Naive thymus-derived CD8-positive, alpha-beta T cell (primary cell): Measurements from ENCODE around the gene ZNF680. TPM values are rescaled to one million over a fixed set of nuclear protein-coding genes. Genes with fewer than 3 reads are reported as not detected.

ENCODE experiments used
- ATAC-seq, 2 donors: fragments of 150-1000 bp; cut with Tn5 transposase in 1 of 2; sonication (Bioruptor Pico), chemical (Tn5 transposase) in 1 of 2; 1 replicate in 1 of 2; 2 replicates in 1 of 2; pipeline ENCODE4 v1.10.0; 2021; ENCODE audit warnings: mild to moderate bottlenecking in 2 of 2, moderate library complexity in 2 of 2
- POLR2A ChIA-PET: fragments of 350-600 bp; sonication (Branson Sonifier 250); formaldehyde crosslinking; loops from one replicate; lab custom pipeline; 2021; ENCODE audit warnings: antibody characterized with exemption; lab: Charles Lee
- DNase-seq, 10 donors: peaks; one replicate each; pipeline versions ENCODE4 v3.0.0 to v3.0.0-alpha.2; 2020 to 2022
- H3K27ac Mint-ChIP-seq, 10 donors: one replicate each; pipeline ENCODE4 v1.8.0; 2020 to 2022; ENCODE audit warnings: mild to moderate bottlenecking in 10 of 10, mixed read lengths in 10 of 10, moderate library complexity in 4 of 10, inconsistent platforms in 1 of 10
- H3K27me3 Mint-ChIP-seq, 5 donors: one replicate each; pipeline ENCODE4 v1.8.0; 2021 to 2022; ENCODE audit warnings: mixed read lengths in 5 of 5
- H3K36me3 Mint-ChIP-seq, 3 donors: one replicate each; pipeline ENCODE4 v1.8.0; 2020 to 2022; ENCODE audit warnings: mixed read lengths in 3 of 3, mild to moderate bottlenecking in 2 of 3, inconsistent platforms in 1 of 3
- H3K4me1 Mint-ChIP-seq, 4 donors: one replicate each; pipeline ENCODE4 v1.8.0; 2021 to 2022; ENCODE audit warnings: mixed read lengths in 4 of 4
- H3K4me3 Mint-ChIP-seq, 10 donors: one replicate each; pipeline ENCODE4 v1.8.0; 2020 to 2022; ENCODE audit warnings: mild to moderate bottlenecking in 10 of 10, mixed read lengths in 10 of 10, moderate library complexity in 6 of 10, inconsistent platforms in 1 of 10
- H3K9me3 Mint-ChIP-seq, 9 donors: one replicate each; pipeline ENCODE4 v1.8.0; 2020 to 2022; ENCODE audit warnings: mixed read lengths in 9 of 9, mild to moderate bottlenecking in 3 of 9, inconsistent platforms in 1 of 9, moderate library complexity in 1 of 9
- polyA plus RNA-seq, 3 donors: library from polyadenylated mRNA; unstranded; fragments of 300-500 nt; fragmentation: Illumina TruSeq; gene quantifications; one replicate each; pipeline ENCODE4 v1.2.3, GENCODE V29; 2021
- total RNA-seq, 8 experiments: library from RNA in 2 of 8; stranded (reverse) in 2 of 8; gene quantifications; one replicate each; pipeline ENCODE4 v1.2.3 and lab custom pipeline; 2021 to 2026

Gene ZNF680
- total RNA-seq: 10 to 100 TPM; 18.2 to 22.9 TPM
- polyA plus RNA-seq: 1 to 10 TPM; 7.1 to 9.7 (median 8.7) TPM
- total RNA-seq (lab: John Stamatoyannopoulos, UW): 10.0 to 27.5 (median 16.6) reads per million in 6 experiments

DNA sequence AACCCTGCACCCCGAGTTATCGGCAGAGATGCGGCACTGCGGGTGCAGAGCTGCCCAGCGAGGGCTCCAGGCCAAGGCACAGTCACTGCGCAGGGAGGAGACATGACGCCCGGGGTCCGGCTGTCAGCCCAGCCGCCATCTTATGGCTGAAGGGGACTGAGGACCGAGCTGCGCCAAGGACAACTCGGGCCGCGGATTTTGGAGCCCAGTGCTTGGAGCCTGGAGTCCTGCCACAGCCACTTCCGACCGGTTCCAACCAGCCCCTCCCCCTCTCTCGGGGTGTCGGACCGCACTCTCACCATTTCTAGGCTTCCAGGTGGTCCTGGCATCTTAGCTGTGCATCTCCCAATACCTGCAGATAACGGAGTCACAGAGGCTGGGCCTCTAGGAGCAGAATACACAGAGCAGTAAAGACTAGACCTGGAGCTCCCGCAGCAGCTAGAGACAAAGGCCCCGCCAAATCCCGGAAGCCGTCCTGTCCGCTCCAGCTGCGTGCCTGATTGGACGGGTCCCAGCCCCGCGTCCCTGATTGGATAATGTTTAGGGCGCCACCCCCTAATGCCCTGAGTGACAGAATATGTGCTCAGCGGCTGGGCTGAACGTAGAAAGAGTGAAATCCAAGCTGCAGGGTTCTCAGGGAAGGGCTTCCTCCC is at the start of gene ZNF680:
ZNF680 (minus strand) TSS at position 446 of the 653 bp plus-strand sequence; CDS start at position 329, 117 bp downstream.
- peak; percentile 71 to 94 (median 88) for DNase-seq
- Mint-ChIP-seq H3K27me3 (no peaks in the 10 kb centered on the region), H3K27ac (peak within 1 kb of the TSS; percentile 95 to 99 (median 98)), H3K4me1 (peaks cover 10 to 42% (median 29%) of the 10 kb centered on the region in 4 donors), H3K9me3 (peaks cover 0 to 27% (median 3%) of the 10 kb centered on the region in 9 donors), H3K36me3 (peaks cover 17 to 31% (median 29%) of the 10 kb centered on the region in 3 donors), H3K4me3 (peak within 1 kb of the TSS; percentile 99 to 100 (median 100))
- POLR2A ChIA-PET: interaction anchor here (0.6 to 2.3 kb wide), 12 partner anchors 13 to 662 kb away, joined by 3 to 14 read pairs (median 8); partner anchors contain the start of genes ERV3-1, ZNF107, ZNF138 and ZNF736
- ATAC-seq: peak; percentile 96 to 98

DNA sequence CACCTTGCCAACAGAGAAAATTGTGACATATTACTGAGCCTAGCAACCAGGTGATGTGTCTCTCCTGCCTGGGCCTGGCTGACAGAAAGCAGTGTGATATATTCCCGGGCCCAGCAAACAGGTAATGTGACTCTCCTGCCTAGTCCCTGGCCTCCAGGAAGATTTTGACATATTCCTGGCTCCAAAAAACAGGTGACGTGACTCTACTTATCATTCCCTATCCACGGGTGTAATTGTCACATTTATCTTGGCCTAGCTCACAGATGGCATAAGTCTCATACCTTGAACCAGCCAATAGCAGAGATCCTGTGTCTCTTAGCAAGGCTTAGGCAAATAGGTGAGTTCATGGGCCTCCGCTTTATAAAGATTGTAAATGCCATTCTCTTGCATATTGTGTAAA is 49.6 kb upstream of the ZNF680 start:
- H3K36me3 Mint-ChIP-seq: no peaks in the 10 kb centered on the region
- DNase-seq: no peak
- no peak overlapping the region for H3K27ac Mint-ChIP-seq
- H3K4me3 Mint-ChIP-seq: no peak overlapping the region
- no peaks in the 10 kb centered on the region for H3K27me3 Mint-ChIP-seq
- H3K4me1 Mint-ChIP-seq: no peaks in the 10 kb centered on the region
- ATAC-seq: no peak
- H3K9me3 Mint-ChIP-seq: no peaks in the 10 kb centered on the region
- POLR2A ChIA-PET: no interaction called here

DNA sequence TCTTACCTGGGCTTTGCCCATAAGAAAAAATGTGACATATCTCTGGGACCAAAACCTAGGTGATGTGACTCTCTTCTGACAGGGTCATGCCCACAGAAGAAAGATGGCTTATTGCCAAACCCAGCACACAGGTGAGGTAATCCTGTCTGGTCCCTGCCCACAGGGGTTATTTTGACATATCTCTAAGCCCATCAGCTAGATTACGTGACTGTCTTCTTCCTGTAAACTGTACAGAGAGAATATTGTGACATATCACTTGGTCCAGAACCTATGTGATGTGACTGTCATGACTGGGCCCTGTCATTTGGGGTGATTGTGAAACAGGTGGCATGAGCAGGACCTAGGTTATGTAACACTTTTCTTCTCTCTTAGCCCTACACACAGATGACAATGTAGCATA is 48.8 kb upstream of the ZNF680 start:
- Mint-ChIP-seq H3K4me3 (no peak overlapping the region), H3K27me3 (no peaks in the 10 kb centered on the region), H3K9me3 (no peaks in the 10 kb centered on the region), H3K36me3 (no peaks in the 10 kb centered on the region), H3K4me1 (no peaks in the 10 kb centered on the region), H3K27ac (no peak overlapping the region)
- DNase-seq: no peak
- peak in 1 of 2 donors; percentile 14 for ATAC-seq
- POLR2A ChIA-PET: no interaction called here

DNA sequence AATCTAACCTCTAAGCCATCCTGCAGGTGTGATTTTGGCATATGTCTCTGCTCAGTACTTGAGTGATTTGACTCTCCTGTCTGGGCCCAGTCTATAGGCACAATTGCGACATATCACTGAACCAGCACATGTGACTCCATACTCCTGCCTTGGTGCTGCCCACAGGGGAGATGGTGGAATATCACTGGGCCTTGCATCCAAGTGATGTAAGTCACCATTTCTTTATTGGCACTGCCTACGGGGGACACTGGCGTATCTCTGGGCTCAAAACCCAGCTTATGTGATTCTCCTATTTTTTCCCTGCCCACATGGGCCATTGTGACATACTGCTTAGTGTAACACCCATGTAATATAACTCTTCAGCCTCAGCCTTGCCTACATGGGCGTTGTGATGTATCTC is 48.1 kb upstream of the ZNF680 start:
- Mint-ChIP-seq H3K4me3 (no peak overlapping the region), H3K36me3 (no peaks in the 10 kb centered on the region), H3K9me3 (no peaks in the 10 kb centered on the region), H3K27me3 (no peaks in the 10 kb centered on the region), H3K4me1 (no peaks in the 10 kb centered on the region), H3K27ac (peak overlapping the region in 1 of 10 donors; percentile 13)
- ATAC-seq: no peak
- POLR2A ChIA-PET: no interaction called here
- no peak for DNase-seq

DNA sequence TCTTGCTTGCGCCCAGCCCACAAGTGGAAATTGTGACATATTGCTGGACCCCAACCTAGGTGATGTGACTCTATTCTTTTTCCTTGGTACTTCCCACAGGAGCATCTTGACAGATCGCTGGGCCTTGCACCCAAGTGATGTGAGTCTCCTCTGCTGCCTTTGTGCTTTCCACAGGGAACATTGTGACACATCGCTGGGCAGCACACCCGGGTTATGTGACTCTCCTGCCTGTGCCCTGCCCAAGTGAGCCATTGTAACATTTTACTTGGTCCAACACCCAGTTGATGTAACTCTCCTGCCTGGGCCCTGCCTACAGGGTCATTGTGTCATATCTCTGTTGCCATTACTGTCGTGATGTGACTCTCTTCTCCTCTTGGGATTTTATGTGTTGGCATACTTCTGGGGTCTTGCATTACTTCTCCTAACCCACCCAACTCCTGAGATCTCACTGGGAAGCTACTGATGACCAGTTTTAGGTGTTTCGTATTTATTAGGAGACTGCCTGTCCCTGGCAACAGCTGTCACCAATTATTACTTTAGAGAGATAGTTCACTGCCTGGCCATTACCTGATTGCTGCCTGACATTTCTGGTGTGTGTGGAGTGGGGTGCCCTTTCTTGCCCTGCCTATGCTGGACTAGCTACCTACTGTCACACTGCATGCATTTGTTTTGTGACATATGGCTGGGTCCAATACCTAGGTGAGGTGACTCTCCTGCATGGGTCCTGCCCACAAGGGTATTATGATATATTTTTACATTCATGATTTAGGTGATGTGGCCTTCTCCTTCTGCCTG is 45.4 kb upstream of the ZNF680 start:
- Mint-ChIP-seq H3K9me3 (peaks cover 0 to 3% (median 0%) of the 10 kb centered on the region in 9 donors), H3K27ac (no peak overlapping the region), H3K4me1 (no peaks in the 10 kb centered on the region), H3K4me3 (no peak overlapping the region), H3K27me3 (no peaks in the 10 kb centered on the region), H3K36me3 (no peaks in the 10 kb centered on the region)
- ATAC-seq (no peak), DNase-seq (no peak)
- POLR2A ChIA-PET: no interaction called here

DNA sequence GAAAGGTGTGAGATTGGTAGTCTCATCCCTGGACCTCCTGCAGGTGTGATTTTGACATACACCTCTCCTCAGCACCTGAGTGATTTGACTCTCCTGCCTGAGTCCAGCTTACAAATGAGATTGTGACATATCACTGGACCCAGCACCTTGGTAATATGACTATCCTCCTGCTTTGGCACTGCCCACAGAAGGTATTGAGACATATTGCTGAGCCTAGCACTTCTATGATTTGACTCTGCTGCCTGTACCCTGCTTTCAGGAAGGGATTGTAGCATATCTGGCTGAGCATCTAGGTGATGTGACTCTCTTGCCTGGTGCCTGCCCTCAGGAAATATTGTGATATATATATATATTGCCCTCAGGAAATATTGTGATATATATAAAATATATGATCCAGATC is 43.5 kb upstream of the ZNF680 start:
- Mint-ChIP-seq H3K36me3 (no peaks in the 10 kb centered on the region), H3K9me3 (peaks cover 0 to 3% (median 0%) of the 10 kb centered on the region in 9 donors), H3K27ac (no peak overlapping the region), H3K4me1 (no peaks in the 10 kb centered on the region), H3K4me3 (no peak overlapping the region), H3K27me3 (no peaks in the 10 kb centered on the region)
- POLR2A ChIA-PET: no interaction called here
- ATAC-seq (no peak), DNase-seq (no peak)

DNA sequence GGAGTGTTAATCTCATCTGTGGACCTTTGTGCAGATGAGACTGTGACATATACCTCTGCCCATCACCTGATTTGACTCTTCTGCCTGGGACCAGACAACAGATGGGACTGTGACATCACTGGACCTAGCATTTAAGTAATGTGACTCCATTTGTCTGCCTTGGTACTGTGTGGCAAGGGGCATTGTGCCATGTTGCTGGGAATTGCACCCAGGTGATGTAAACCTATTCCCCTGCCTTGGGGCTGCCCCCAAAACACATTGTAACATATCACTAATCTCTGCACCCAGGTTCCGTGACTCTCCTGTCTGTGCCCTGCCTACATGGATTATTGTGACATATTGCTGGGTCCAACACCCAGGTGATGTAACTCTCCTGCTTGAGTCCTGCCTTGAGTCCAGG is 40.4 kb upstream of the ZNF680 start:
- POLR2A ChIA-PET: no interaction called here

DNA sequence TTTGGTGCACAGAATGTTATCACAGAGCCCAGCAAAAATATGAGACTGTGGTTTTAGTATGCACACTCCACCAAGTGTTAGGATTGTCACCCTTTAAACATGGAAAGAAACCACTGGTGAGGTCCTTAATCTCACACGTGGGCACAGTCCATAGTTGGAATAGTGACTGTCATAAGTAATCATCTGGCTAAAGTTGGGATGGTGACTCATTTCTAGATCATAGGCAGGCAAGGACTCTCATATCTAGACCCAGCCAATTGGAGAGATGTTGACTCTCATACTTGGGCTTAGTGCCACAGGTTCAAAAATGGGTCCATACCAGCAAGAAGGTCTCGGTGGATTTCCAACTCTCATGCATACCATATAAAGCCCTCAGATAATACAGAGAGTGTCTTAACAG is 39.6 kb upstream of the ZNF680 start:
- no peak for DNase-seq
- Mint-ChIP-seq H3K4me1 (no peaks in the 10 kb centered on the region), H3K36me3 (no peaks in the 10 kb centered on the region), H3K4me3 (no peak overlapping the region), H3K9me3 (peaks cover 0 to 3% (median 0%) of the 10 kb centered on the region in 9 donors), H3K27me3 (no peaks in the 10 kb centered on the region), H3K27ac (no peak overlapping the region)
- no peak for ATAC-seq
- POLR2A ChIA-PET: no interaction called here

More for the DNA sequence above, 40.4 kb upstream of the ZNF680 start:
- no peaks in the 10 kb centered on the region for H3K36me3 Mint-ChIP-seq
- no peak for DNase-seq
- no peaks in the 10 kb centered on the region for H3K27me3 Mint-ChIP-seq
- H3K27ac Mint-ChIP-seq: no peak overlapping the region
- peaks cover 0 to 3% (median 0%) of the 10 kb centered on the region in 9 donors for H3K9me3 Mint-ChIP-seq
- no peak overlapping the region for H3K4me3 Mint-ChIP-seq
- H3K4me1 Mint-ChIP-seq: no peaks in the 10 kb centered on the region
- ATAC-seq: no peak

DNA sequence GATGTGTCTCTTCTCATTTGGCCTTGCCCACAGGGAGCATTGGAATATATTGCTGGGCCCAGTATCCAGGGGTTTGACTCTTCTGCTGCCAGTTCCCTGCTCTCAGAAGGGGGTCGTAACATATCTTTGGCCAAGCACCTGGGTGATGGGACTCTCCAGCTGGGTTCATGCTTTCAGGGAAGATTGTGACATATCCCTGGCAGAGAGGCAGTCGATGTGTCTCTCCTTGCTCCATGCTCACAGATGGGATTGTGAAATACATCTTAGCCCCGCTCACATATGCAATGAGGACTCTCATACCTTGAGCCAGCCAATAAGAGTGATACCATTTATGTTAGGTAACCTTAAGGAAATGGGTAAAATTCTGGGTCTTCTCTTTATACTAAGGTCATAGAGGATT is 39.2 kb upstream of the ZNF680 start:
- DNase-seq (no peak), ATAC-seq (no peak)
- H3K27me3 Mint-ChIP-seq: no peaks in the 10 kb centered on the region
- no peak overlapping the region for H3K4me3 Mint-ChIP-seq
- H3K4me1 Mint-ChIP-seq: no peaks in the 10 kb centered on the region
- peaks cover 0 to 3% (median 0%) of the 10 kb centered on the region in 9 donors for H3K9me3 Mint-ChIP-seq
- H3K36me3 Mint-ChIP-seq: no peaks in the 10 kb centered on the region
- POLR2A ChIA-PET: no interaction called here
- no peak overlapping the region for H3K27ac Mint-ChIP-seq

DNA sequence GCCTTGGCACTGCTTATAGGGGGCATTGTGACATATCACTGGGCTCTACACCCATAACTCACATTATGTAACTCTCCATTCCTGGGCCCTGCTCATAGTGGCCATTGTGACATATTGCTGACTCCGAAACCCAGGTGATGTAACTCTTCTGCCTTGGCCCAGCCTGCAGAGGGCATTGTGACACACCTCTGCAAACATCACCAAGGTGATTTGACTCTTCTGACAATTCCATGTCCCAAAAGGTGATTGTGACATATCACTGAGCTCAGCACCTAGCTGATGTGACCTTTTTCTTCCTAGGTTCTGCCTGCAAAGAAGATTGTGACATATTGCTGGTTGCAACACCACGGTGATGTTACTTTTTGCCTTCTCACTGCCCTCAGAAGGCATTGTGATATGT is 36.5 kb upstream of the ZNF680 start:
- POLR2A ChIA-PET: no interaction called here
- no peaks in the 10 kb centered on the region for H3K36me3 Mint-ChIP-seq
- peaks cover 0 to 18% (median 3%) of the 10 kb centered on the region in 9 donors for H3K9me3 Mint-ChIP-seq
- ATAC-seq (no peak), DNase-seq (no peak)
- H3K27me3 Mint-ChIP-seq: no peaks in the 10 kb centered on the region
- H3K4me1 Mint-ChIP-seq: no peaks in the 10 kb centered on the region
- H3K27ac Mint-ChIP-seq: no peak overlapping the region
- no peak overlapping the region for H3K4me3 Mint-ChIP-seq

DNA sequence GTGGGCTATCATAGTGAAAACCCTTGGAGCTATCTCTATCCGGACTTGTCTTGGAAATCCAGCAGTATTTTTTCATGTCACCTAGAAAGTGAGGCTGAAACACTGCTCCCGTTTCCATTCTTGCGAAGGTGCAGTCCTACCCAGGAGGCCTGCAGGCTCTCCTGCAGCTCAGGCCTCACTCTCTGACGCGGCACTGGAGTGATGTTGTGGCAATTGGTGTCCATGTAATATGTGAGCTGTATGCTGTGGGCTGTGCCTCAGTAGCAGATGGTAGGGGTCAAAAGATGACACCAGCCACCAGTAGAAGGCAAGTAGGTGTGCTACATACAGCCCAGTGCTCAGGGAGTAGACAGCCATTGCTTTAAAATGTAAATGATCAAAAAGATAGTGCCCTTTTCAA is 28.1 kb upstream of the ZNF680 start:
- no peak for ATAC-seq
- DNase-seq: no peak
- peaks cover 0 to 5% (median 4%) of the 10 kb centered on the region in 3 donors for H3K36me3 Mint-ChIP-seq
- no peak overlapping the region for H3K4me3 Mint-ChIP-seq
- no peaks in the 10 kb centered on the region for H3K4me1 Mint-ChIP-seq
- peaks cover 0 to 42% (median 13%) of the 10 kb centered on the region in 9 donors for H3K9me3 Mint-ChIP-seq
- POLR2A ChIA-PET: no interaction called here
- H3K27ac Mint-ChIP-seq: no peak overlapping the region
- peaks cover 0 to 4% (median 0%) of the 10 kb centered on the region in 5 donors for H3K27me3 Mint-ChIP-seq

DNA sequence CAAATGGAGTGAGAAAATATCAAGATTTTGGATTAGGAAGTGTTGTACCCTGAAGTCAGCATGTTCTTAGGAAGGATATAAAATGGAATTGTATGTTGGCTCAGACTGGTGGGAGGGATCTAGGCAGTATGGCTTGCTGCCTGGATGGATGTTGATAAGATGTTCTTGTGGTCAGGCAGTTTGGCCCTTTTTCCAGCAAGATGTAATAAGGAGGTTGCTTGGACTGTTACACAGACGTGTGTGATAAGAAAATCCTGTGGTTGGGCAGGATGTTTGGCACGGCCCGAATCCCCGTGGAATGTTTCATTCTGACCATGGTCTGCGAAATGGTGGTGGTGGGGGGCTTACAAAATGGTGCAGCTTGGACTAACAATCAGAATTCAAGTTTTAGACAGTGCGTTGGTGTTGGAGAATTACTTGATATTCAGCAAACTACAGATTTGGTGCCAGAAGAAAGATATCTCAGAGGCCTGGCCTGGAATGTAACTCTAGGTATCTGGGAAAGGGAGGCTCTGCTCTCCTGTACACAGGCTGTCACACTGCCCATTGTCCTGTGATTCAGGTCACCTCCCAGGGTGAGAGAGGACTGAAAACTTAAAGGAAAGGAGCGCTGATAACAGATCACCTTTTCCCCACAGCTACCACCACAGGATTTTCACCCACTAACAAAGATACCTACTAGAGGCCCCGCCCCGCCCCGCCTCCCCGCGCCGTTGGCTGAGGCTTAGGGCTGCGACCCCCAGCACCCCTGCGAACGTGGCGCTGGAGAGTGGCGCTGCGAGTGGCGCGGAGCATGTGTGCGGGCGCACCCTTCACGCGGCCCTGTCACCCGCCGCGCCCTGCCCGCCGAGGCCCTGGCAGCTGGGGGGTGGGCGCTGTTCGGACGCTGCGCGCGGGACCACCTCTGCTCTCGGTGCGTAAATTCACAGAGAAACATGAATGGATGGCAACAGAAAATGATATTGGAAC is 19.3 kb upstream of the ZNF680 start:
- ATAC-seq: no peak
- POLR2A ChIA-PET: no interaction called here
- no peak for DNase-seq
- Mint-ChIP-seq H3K27ac (peak overlapping the region in 1 of 10 donors; percentile 19), H3K36me3 (peaks cover 0 to 5% (median 3%) of the 10 kb centered on the region in 3 donors), H3K27me3 (peaks cover 0 to 3% (median 0%) of the 10 kb centered on the region in 5 donors), H3K4me3 (no peak overlapping the region), H3K9me3 (peaks cover 0 to 23% (median 4%) of the 10 kb centered on the region in 9 donors), H3K4me1 (no peaks in the 10 kb centered on the region)
